Ovary (tissue), 3 donors: ENCODE measurements around the gene ZSCAN5C.

Source experiments
- EP300 ChIP-seq: sonication (generic); formaldehyde crosslinking; IDR thresholded peaks from one replicate; pipeline ENCODE4 v1.6.1; 2017; ENCODE audit warnings: antibody characterized with exemption
- TF ChIP-seq, protein P1 (sequence below), 3 donors: fragments of 450-650 bp in 2 of 3; fragments of 200-600 bp in 1 of 3; IDR thresholded peaks; one replicate each; pipeline versions ENCODE4 v1.5.1 to v1.8.0; 2016 to 2022; ENCODE audit warnings: antibody characterized with exemption in 3 of 3, mild to moderate bottlenecking in 1 of 3
- donor health status: DM: no; HTN: no; CAD: no.

DNA sequence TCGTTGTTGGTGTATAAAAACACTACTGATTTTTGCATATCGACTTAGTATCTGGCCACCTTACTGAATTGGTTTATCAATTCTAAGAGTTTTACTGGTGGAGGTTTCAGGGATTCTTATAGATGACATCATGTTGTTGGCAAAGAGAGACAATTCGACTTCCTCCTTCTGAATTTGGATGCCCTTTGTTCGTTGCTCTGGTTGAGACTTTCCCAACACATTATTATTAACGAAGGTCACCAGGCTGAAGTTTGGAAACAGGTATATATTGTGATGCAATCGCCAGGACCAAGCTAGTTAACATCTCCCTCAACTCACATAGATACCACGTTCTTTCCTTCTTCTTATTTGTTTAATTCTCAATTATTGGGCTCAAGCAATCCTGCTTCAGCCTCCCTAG is 2.4 kb upstream of the ZSCAN5C start:
- TF ChIP-seq EP300 = no peak
- TF ChIP-seq, protein P1, sequence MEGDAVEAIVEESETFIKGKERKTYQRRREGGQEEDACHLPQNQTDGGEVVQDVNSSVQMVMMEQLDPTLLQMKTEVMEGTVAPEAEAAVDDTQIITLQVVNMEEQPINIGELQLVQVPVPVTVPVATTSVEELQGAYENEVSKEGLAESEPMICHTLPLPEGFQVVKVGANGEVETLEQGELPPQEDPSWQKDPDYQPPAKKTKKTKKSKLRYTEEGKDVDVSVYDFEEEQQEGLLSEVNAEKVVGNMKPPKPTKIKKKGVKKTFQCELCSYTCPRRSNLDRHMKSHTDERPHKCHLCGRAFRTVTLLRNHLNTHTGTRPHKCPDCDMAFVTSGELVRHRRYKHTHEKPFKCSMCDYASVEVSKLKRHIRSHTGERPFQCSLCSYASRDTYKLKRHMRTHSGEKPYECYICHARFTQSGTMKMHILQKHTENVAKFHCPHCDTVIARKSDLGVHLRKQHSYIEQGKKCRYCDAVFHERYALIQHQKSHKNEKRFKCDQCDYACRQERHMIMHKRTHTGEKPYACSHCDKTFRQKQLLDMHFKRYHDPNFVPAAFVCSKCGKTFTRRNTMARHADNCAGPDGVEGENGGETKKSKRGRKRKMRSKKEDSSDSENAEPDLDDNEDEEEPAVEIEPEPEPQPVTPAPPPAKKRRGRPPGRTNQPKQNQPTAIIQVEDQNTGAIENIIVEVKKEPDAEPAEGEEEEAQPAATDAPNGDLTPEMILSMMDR (IDR thresholded peaks at IDR 0.05) = no peak
